DOHH2 (cell line): ENCODE data around the gene PTPRCAP.

Experiments used
- CTCF ChIP-seq: fragments of 200-600 bp; sonication (generic); IDR thresholded peaks from one replicate; pipeline ENCODE4 v1.5.1; 2014; ENCODE audit warnings: antibody characterized with exemption, mild to moderate bottlenecking, low read depth, low read length; ENCODE audit not compliant: poor library complexity, severe bottlenecking
- EZH2phosphoT487 ChIP-seq: fragments of 200-600 bp; sonication (generic); IDR thresholded peaks from 2 replicates; pipeline ENCODE4 v1.6.1; 2017; ENCODE audit warnings: borderline replicate concordance, mild to moderate bottlenecking, antibody characterized with exemption, low read length, moderate library complexity, mixed read lengths

- TF ChIP-seq CTCF (no peak), EZH2phosphoT487 (no peak)
Measured at GRCh38 chr11:67437809-67438157, 301 bp upstream of the PTPRCAP start.
